ENCODE measurements around the gene HAAO. TPM values are rescaled to one million over a fixed set of nuclear protein-coding genes. Genes with fewer than 3 reads are reported as not detected.

Gene HAAO
- total RNA-seq, 1 donor from 2014 or later: 2.8 TPM

Other genes starting within 250 kb of the HAAO start
- gene MTA3, start 224.0 kb downstream of the HAAO start, total RNA-seq: 35.2 TPM
- gene OXER1, start 28.4 kb downstream of the HAAO start, total RNA-seq: 0.84 TPM

Data from mesenteric fat pad (tissue), 1 donor.